ENCODE measurements around the gene C21orf58. TPM values are rescaled to one million over a fixed set of nuclear protein-coding genes. Genes with fewer than 3 reads are reported as not detected.

C21orf58 gene
- total RNA-seq, 1 donor from 2014 or later: 2.9 TPM

- Histone ChIP-seq H3K27ac (no peak overlapping the region), H3K4me1 (peaks cover 29% of the 10 kb centered on the region), H3K36me3 (peaks cover 0 to 10% of the 10 kb centered on the region in 2 donors), H3K4me3 (no peak overlapping the region), H3K27me3 (no peaks in the 10 kb centered on the region), H3K9me3 (no peaks in the 10 kb centered on the region)
- DNase-seq (ENCODE audit: extremely low spot score in 2 of 2): no peak
- TF ChIP-seq POLR2AphosphoS5 (IDR thresholded peaks at IDR 0.05; ENCODE audit: insufficient read depth in 1 of 2, low read depth in 1 of 2) (no peak), CTCF (IDR thresholded peaks at IDR 0.05) (no peak), POLR2A (IDR thresholded peaks at IDR 0.05) (no peak)
- intact Hi-C loops (cut with DNase I): no loop called here
These were observed 32.1 kb downstream of the C21orf58 start for GRCh38 chr21:46291561-46291960.

GRCh38 chr21:46289655-46290179 is 34.0 kb downstream of the C21orf58 start:
- Histone ChIP-seq H3K4me1 (peaks cover 25% of the 10 kb centered on the region), H3K4me3 (no peak overlapping the region), H3K9me3 (no peaks in the 10 kb centered on the region), H3K27ac (no peak overlapping the region), H3K36me3 (peaks cover 0 to 10% of the 10 kb centered on the region in 2 donors), H3K27me3 (no peaks in the 10 kb centered on the region)
- no peak for DNase-seq (ENCODE audit: extremely low spot score in 2 of 2)
- TF ChIP-seq POLR2AphosphoS5 (IDR thresholded peaks at IDR 0.05; ENCODE audit: insufficient read depth in 1 of 2, low read depth in 1 of 2): no peak
- TF ChIP-seq POLR2A (IDR thresholded peaks at IDR 0.05): no peak
- TF ChIP-seq CTCF (IDR thresholded peaks at IDR 0.05): no peak
- intact Hi-C loops (cut with DNase I): no loop called here

- no peaks in the 10 kb centered on the region for H3K27me3 ChIP-seq
- intact Hi-C loops (cut with DNase I): no loop called here
- no peak for DNase-seq (ENCODE audit: extremely low spot score in 2 of 2)
- H3K4me3 ChIP-seq: no peak overlapping the region
- peaks cover 0 to 11% of the 10 kb centered on the region in 2 donors for H3K36me3 ChIP-seq
- H3K27ac ChIP-seq: no peak overlapping the region
- H3K9me3 ChIP-seq: no peaks in the 10 kb centered on the region
- no peak for TF ChIP-seq CTCF (IDR thresholded peaks at IDR 0.05)
- no peak for TF ChIP-seq POLR2AphosphoS5 (IDR thresholded peaks at IDR 0.05; ENCODE audit: insufficient read depth in 1 of 2, low read depth in 1 of 2)
- no peak for TF ChIP-seq POLR2A (IDR thresholded peaks at IDR 0.05)
- peaks cover 47% of the 10 kb centered on the region for H3K4me1 ChIP-seq
These were observed 36.1 kb downstream of the C21orf58 start for GRCh38 chr21:46287541-46287940.

GRCh38 chr21:46286648-46287002 is 37.0 kb downstream of the C21orf58 start:
- Histone ChIP-seq H3K27me3 (no peaks in the 10 kb centered on the region), H3K36me3 (peaks cover 0 to 16% of the 10 kb centered on the region in 2 donors), H3K9me3 (no peaks in the 10 kb centered on the region), H3K27ac (peak overlapping the region; percentile 92), H3K4me1 (peaks cover 56% of the 10 kb centered on the region), H3K4me3 (peak overlapping the region; percentile 80 to 97)
- intact Hi-C loops (cut with DNase I): no loop called here
- no peak for TF ChIP-seq POLR2A (IDR thresholded peaks at IDR 0.05)
- DNase-seq (ENCODE audit: extremely low spot score in 2 of 2): no peak

GRCh38 chr21:46285761-46286647 is 37.7 kb downstream of the C21orf58 start, which contains the start of gene YBEY:
TSS of gene YBEY (plus strand) at chr21:46286342. CDS start at chr21:46286914, 572 bp downstream.
- intact Hi-C loops (cut with DNase I): no loop called here
- H3K9me3 ChIP-seq: no peaks in the 10 kb centered on the region

More at GRCh38 chr21:46285761-46286647, 37.7 kb downstream of the C21orf58 start, which contains the start of gene YBEY:
- no peak for DNase-seq (ENCODE audit: extremely low spot score in 2 of 2)
- no peaks in the 10 kb centered on the region for H3K27me3 ChIP-seq
- H3K4me3 ChIP-seq: peak within 1 kb of the TSS; percentile 80 to 97
- H3K4me1 ChIP-seq: peaks cover 62% of the 10 kb centered on the region
- peak in 1 of 2 donors; percentile 48 for TF ChIP-seq POLR2A (IDR thresholded peaks at IDR 0.05)
- TF ChIP-seq POLR2AphosphoS5 (IDR thresholded peaks at IDR 0.05; ENCODE audit: insufficient read depth in 1 of 2, low read depth in 1 of 2): peak in 1 of 2 donors; percentile 86
- TF ChIP-seq CTCF (IDR thresholded peaks at IDR 0.05): peak in 2 of 3 experiments; percentile 14 to 26
- peaks cover 0 to 14% of the 10 kb centered on the region in 2 donors for H3K36me3 ChIP-seq
- peak within 1 kb of the TSS; percentile 92 for H3K27ac ChIP-seq
